Measurements from ENCODE around the gene STEAP4. TPM values are rescaled to one million over a fixed set of nuclear protein-coding genes. Genes with fewer than 3 reads are reported as not detected.

The STEAP4 gene
- polyA plus RNA-seq, 2 of the 4 experiments (the other 2 are of a cell fraction) = not detected

DNA sequence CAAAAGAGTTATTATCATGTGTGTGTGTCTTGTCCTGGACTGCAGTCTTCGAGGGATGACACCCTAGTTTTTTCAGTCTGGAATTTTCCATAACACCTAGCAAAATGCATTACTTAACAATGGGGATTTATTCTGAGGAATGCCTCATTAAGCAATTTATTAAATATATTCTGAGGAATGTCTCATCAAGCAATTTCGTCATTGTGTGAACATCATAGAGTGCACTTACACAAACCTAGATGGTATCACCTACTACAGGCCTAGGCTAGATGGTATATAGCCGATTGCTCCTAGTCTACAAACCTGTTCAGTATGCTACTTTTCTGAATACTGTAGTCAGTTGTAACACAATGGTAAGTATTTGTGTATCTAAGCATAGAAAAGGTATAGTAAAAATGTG lies 1.1 kb upstream of the STEAP4 start:
- CTCF ChIA-PET = no interaction called here
- TF ChIP-seq GATA3 (IDR thresholded peaks at IDR 0.05; ENCODE audit: borderline replicate concordance) = no peak
- TF ChIP-seq, protein P1, sequence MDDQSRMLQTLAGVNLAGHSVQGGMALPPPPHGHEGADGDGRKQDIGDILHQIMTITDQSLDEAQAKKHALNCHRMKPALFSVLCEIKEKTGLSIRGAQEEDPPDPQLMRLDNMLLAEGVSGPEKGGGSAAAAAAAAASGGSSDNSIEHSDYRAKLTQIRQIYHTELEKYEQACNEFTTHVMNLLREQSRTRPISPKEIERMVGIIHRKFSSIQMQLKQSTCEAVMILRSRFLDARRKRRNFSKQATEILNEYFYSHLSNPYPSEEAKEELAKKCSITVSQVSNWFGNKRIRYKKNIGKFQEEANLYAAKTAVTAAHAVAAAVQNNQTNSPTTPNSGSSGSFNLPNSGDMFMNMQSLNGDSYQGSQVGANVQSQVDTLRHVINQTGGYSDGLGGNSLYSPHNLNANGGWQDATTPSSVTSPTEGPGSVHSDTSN (IDR thresholded peaks at IDR 0.05) = no peak
- TF ChIP-seq RCOR1 (IDR thresholded peaks at IDR 0.05; ENCODE audit: low read depth, low read length) = no peak
- no peak for TF ChIP-seq ZFP36 (IDR thresholded peaks at IDR 0.05; ENCODE audit: borderline replicate concordance, partially characterized antibody)
- no peaks in the 10 kb centered on the region for H3K4me1 ChIP-seq
- 51% methylated on average over 3 of the region's 3 CpGs for WGBS (ENCODE audit: missing lambda C conversion rate)
- POLR2A ChIA-PET = no interaction called here
- H3K4me2 ChIP-seq = no peak overlapping the region
- H3K27ac ChIP-seq = no peak overlapping the region
- no peak for DNase-seq (ENCODE audit: low read depth in 1 of 2, low spot score in 1 of 2)
- no peak for FAIRE-seq
- no peak overlapping the region for H3K4me3 ChIP-seq
- H3K9me3 ChIP-seq = no peaks in the 10 kb centered on the region
- ATAC-seq = no peak

DNA sequence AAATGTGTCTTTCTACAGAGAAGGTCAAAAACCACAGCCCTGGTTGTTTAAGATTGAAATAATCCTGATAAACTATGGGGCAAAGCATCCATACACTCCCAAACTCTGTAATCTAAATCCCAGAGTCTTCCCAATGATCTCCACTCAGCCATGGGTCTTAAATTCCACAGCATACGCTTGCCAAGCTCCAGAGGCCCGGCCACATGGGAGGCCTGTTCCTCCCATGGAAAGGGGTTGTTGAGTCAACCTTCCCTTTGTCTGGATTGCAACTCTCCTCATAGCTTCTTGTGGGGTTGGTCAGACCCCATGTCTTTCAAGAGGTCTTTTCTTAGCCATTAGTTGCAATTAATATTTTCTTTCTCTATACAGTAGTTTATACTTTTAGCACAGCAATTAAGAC lies 718 bp upstream of the STEAP4 start:
- CTCF ChIA-PET = no interaction called here

More for the DNA sequence above, 718 bp upstream of the STEAP4 start:
- Histone ChIP-seq H3K27ac (no peak overlapping the region), H3K4me1 (no peaks in the 10 kb centered on the region), H3K4me3 (no peak overlapping the region), H3K9me3 (no peaks in the 10 kb centered on the region), H3K4me2 (no peak overlapping the region)
- TF ChIP-seq, protein P2, sequence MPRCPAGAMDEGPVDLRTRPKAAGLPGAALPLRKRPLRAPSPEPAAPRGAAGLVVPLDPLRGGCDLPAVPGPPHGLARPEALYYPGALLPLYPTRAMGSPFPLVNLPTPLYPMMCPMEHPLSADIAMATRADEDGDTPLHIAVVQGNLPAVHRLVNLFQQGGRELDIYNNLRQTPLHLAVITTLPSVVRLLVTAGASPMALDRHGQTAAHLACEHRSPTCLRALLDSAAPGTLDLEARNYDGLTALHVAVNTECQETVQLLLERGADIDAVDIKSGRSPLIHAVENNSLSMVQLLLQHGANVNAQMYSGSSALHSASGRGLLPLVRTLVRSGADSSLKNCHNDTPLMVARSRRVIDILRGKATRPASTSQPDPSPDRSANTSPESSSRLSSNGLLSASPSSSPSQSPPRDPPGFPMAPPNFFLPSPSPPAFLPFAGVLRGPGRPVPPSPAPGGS (IDR thresholded peaks at IDR 0.05) = no peak
- TF ChIP-seq POLR2A (IDR thresholded peaks at IDR 0.05; ENCODE audit: low read length) (no peak), MAZ (IDR thresholded peaks at IDR 0.05; ENCODE audit: borderline replicate concordance, low read depth, low read length) (no peak), ZNF302 (CRISPR knock-in tag; IDR thresholded peaks at IDR 0.05) (no peak), GATA3 (IDR thresholded peaks at IDR 0.05; ENCODE audit: borderline replicate concordance) (no peak), EP300 (IDR thresholded peaks at IDR 0.05) (no peak), SREBF2 (IDR thresholded peaks at IDR 0.05) (no peak), ZSCAN20 (CRISPR knock-in tag; IDR thresholded peaks at IDR 0.05) (no peak), MAFK (IDR thresholded peaks at IDR 0.05; ENCODE audit: partially characterized antibody) (no peak), CHD2 (IDR thresholded peaks at IDR 0.05; ENCODE audit: low read length, partially characterized antibody) (no peak)
- TF ChIP-seq, protein P3, sequence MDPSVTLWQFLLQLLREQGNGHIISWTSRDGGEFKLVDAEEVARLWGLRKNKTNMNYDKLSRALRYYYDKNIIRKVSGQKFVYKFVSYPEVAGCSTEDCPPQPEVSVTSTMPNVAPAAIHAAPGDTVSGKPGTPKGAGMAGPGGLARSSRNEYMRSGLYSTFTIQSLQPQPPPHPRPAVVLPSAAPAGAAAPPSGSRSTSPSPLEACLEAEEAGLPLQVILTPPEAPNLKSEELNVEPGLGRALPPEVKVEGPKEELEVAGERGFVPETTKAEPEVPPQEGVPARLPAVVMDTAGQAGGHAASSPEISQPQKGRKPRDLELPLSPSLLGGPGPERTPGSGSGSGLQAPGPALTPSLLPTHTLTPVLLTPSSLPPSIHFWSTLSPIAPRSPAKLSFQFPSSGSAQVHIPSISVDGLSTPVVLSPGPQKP (IDR thresholded peaks at IDR 0.05; ENCODE audit: low read depth, low read length) = no peak
- TF ChIP-seq, protein P1 (IDR thresholded peaks at IDR 0.05) = no peak
- TF ChIP-seq, protein P4, sequence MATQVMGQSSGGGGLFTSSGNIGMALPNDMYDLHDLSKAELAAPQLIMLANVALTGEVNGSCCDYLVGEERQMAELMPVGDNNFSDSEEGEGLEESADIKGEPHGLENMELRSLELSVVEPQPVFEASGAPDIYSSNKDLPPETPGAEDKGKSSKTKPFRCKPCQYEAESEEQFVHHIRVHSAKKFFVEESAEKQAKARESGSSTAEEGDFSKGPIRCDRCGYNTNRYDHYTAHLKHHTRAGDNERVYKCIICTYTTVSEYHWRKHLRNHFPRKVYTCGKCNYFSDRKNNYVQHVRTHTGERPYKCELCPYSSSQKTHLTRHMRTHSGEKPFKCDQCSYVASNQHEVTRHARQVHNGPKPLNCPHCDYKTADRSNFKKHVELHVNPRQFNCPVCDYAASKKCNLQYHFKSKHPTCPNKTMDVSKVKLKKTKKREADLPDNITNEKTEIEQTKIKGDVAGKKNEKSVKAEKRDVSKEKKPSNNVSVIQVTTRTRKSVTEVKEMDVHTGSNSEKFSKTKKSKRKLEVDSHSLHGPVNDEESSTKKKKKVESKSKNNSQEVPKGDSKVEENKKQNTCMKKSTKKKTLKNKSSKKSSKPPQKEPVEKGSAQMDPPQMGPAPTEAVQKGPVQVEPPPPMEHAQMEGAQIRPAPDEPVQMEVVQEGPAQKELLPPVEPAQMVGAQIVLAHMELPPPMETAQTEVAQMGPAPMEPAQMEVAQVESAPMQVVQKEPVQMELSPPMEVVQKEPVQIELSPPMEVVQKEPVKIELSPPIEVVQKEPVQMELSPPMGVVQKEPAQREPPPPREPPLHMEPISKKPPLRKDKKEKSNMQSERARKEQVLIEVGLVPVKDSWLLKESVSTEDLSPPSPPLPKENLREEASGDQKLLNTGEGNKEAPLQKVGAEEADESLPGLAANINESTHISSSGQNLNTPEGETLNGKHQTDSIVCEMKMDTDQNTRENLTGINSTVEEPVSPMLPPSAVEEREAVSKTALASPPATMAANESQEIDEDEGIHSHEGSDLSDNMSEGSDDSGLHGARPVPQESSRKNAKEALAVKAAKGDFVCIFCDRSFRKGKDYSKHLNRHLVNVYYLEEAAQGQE (IDR thresholded peaks at IDR 0.05) = no peak
- TF ChIP-seq, protein P5, sequence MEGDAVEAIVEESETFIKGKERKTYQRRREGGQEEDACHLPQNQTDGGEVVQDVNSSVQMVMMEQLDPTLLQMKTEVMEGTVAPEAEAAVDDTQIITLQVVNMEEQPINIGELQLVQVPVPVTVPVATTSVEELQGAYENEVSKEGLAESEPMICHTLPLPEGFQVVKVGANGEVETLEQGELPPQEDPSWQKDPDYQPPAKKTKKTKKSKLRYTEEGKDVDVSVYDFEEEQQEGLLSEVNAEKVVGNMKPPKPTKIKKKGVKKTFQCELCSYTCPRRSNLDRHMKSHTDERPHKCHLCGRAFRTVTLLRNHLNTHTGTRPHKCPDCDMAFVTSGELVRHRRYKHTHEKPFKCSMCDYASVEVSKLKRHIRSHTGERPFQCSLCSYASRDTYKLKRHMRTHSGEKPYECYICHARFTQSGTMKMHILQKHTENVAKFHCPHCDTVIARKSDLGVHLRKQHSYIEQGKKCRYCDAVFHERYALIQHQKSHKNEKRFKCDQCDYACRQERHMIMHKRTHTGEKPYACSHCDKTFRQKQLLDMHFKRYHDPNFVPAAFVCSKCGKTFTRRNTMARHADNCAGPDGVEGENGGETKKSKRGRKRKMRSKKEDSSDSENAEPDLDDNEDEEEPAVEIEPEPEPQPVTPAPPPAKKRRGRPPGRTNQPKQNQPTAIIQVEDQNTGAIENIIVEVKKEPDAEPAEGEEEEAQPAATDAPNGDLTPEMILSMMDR (IDR thresholded peaks at IDR 0.05) = no peak
- TF ChIP-seq, protein P6, sequence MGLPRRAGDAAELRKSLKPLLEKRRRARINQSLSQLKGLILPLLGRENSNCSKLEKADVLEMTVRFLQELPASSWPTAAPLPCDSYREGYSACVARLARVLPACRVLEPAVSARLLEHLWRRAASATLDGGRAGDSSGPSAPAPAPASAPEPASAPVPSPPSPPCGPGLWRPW (IDR thresholded peaks at IDR 0.05) = no peak
- POLR2A ChIA-PET = no interaction called here
- ATAC-seq = no peak
- 88% methylated on average over 2 of the region's 2 CpGs for WGBS (ENCODE audit: missing lambda C conversion rate)
- no peak for FAIRE-seq
- no peak for DNase-seq (ENCODE audit: low read depth in 1 of 2, low spot score in 1 of 2)

Data from A549 (cell line).